GM12875 (cell line): ENCODE measurements around the gene SPATA3.

Experiments used
- H3K4me3 ChIP-seq: one replicate; pipeline ENCODE4 v1.5.1; 2011; ENCODE audit warnings: low read depth, low read length, control low read depth
- TF ChIP-seq, protein P1 (sequence below): IDR thresholded peaks from 2 replicates; pipeline ENCODE4 v1.5.1; 2011; ENCODE audit warnings: low read depth, mild to moderate bottlenecking, control low read depth, inconsistent platforms, low read length, moderate library complexity, borderline replicate concordance; ENCODE audit not compliant: insufficient read depth

Gene SPATA3

DNA sequence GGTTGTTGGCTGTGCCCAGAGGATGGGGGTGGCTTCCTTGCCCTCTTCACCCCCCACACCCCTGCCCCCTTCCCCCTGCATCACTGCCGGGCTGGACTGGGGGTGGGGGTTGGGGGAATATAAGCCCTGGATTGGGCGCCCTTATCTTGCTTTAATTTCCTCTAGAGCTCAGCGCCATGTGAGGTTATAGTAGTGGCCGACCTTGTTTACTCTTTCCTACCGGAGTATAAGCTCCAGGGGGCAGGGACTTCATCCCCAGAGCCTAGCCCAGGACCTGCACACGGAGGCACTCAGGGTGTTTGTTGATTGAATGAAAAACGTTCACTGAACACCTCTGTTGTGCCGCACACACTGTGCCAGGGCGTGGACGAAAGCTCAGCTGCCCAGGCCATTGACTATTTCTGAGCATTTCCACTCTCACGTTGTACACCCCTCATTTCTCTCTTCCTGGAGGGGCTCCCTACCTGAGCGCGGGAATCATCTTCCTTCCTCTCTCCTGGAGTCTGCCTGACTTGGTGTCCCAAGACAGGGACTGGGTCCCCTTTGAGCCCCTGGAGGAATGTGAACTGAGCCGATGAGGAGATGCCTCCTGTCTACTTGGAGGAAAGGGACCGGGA, 9.3 kb upstream of the SPATA3 start:
- H3K4me3 ChIP-seq: peak overlapping the region; percentile 59
- TF ChIP-seq, protein P1, sequence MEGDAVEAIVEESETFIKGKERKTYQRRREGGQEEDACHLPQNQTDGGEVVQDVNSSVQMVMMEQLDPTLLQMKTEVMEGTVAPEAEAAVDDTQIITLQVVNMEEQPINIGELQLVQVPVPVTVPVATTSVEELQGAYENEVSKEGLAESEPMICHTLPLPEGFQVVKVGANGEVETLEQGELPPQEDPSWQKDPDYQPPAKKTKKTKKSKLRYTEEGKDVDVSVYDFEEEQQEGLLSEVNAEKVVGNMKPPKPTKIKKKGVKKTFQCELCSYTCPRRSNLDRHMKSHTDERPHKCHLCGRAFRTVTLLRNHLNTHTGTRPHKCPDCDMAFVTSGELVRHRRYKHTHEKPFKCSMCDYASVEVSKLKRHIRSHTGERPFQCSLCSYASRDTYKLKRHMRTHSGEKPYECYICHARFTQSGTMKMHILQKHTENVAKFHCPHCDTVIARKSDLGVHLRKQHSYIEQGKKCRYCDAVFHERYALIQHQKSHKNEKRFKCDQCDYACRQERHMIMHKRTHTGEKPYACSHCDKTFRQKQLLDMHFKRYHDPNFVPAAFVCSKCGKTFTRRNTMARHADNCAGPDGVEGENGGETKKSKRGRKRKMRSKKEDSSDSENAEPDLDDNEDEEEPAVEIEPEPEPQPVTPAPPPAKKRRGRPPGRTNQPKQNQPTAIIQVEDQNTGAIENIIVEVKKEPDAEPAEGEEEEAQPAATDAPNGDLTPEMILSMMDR: no peak

DNA sequence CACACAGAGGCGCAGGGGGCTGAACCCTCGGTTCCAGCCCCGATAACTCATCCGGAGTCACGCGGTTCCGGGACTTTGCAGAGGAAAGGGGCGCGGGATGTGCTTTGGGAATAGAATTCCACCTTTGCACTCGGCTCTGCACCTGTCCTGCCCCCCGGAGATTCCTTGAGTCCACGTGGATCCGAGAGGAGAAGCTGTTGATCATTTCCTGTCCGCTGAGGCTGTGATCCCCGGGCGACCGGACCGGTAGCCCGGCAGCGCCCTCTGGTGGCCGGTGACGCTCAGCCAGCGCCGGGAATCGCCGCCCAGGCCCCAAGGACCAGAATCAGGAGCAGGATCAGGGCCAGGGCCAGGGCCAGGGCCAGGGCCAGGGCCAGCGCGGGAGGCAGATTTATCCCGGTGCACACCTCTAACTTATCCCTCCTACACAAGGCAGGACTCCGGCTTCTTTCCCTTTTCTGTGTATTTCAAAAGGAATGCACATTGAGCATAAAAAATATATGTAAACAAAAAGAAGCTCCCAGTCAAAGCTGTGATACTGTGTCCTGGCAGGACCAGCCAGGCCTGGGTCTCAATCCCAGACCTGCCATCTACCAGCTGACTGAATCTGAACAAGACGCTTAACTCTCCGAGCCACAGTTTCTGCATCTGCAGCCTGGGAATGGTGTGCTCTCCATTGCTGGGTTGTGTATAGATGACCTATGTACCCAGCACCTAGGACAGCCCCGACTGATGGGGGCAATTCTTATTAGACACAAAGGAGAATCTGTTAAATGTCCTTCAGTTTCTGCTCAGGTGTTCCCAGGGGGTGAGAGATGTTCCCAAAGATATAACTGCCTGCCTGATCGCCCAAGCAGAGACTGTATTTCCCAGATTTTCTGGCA, 8.5 kb upstream of the SPATA3 start:
- H3K4me3 ChIP-seq: peak overlapping the region; percentile 59
- TF ChIP-seq, protein P1: peak; percentile 93

DNA sequence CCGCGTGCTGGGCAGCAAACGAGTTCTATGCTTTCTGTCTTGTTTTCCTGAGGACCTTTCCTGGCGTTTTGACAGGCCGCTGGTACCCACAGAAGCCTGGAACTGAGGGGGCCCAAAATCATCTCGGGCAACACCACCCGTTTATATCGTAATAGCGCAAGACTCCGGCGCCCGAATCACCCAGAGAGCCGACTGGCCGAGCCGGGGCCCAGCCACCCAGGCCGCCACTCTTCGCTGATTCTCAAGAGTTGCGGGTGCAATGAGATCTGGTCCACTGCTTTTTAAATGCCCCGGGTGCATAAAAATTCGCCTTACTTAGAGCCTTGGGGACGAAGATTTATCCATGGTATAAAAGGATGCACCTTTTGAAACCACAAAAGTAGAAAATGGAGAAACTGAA, 6.2 kb upstream of the SPATA3 start:
- TF ChIP-seq, protein P1: no peak

DNA sequence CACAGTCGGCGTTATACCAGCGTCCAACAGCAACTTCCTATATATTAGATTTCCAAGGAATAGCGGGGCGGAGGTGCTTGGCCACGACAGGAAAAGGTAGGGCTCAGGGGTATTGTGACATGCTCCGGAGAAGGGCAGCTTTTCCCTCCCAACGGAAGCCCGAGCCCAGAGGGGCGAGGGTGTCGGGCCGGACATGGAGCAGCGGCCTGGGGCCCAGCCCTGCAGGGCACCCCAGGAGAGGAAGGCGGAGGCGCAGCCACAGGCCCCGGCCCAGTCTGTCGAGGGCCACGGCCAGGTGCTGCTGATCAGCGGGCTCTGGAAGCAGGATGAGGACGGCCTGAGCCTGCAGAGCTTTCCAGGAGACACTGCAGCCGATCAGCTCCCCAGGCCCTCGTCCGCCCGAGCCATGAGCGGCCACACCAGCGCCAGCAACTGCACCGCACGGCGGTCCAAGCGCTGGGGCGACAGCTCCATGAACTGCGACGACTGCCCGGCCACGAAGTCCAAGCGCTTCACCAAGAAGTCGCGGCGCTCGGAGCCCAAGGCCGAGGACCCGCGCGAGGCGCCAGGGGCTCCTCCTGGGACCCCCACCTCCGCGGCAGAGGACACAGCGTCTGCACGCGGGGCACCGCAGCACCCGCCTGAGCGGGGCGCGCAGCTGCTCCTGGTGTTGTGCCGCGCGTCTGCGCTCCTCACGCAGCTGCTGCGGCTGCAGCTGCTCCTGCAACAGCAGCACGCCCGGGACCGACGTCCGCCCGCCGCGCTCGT, 5.6 kb upstream of the SPATA3 start:
- no peak overlapping the region for H3K4me3 ChIP-seq
- TF ChIP-seq, protein P1: no peak

More for the DNA sequence above, 6.2 kb upstream of the SPATA3 start:
- no peak overlapping the region for H3K4me3 ChIP-seq

DNA sequence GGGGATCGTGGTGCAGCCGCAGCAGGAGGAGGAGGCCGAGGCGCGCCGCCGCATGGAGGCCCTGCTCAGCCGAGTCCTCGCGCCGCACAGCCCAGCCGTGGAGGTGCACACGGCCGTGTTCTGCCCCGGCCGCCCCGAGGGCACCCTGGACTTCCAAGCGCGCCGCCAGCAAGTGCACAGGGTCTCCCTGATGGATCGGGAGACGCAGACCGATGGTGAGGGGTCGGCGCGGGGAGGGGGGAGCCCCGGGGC, 5.1 kb upstream of the SPATA3 start:
- H3K4me3 ChIP-seq: no peak overlapping the region
- TF ChIP-seq, protein P1: no peak

DNA sequence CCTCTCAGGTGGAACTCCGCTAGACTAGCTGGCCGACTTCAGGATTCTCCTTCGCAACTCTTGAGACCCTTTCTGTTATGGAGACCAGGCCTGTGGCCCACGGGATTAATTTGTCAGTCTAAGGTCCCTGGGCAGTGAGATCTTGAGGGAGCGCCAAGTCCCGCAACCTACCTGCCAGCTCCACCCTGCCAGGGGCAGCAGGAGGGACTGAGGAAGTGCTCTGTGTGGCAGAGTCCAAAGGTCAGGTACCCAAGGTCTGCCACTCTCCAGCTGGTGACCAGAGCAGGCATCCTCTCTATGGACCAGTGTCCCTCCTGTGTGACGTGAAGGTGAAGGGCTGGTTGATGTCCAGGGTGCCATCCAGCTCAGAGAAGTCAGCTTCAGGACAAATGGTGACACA, 4.3 kb upstream of the SPATA3 start:
- H3K4me3 ChIP-seq: no peak overlapping the region
- TF ChIP-seq, protein P1: no peak
